H1 (cell line): ENCODE data around the gene SNAI1. TPM values are rescaled to one million over a fixed set of nuclear protein-coding genes. Genes with fewer than 3 reads are reported as not detected.

Source experiments
- CTCF ChIA-PET: fragments of 300-600 bp; sonication (Branson Sonifier 250); formaldehyde crosslinking; loops from one replicate; lab custom pipeline; 2021; ENCODE audit not compliant: partially characterized antibody; lab: Charles Lee
- POLR2A ChIA-PET: fragments of 300-600 bp; sonication (Branson Sonifier 250); formaldehyde crosslinking; loops from one replicate; lab custom pipeline; 2021; ENCODE audit warnings: inconsistent platforms; ENCODE audit not compliant: partially characterized antibody; lab: Charles Lee
- DNase-seq, 2 experiments: peaks; one replicate each; pipeline versions ENCODE4 v3.0.0 to v3.0.0-alpha.2; 2010 to 2022; ENCODE audit warnings: low spot score in 2 of 2, low read depth in 1 of 2, mixed read lengths in 1 of 2
- FAIRE-seq: peaks from 2 replicates; lab custom pipeline; 2011; peaks lifted over from hg19 to GRCh38; lab: Jason Lieb, UNC
- H2AFZ ChIP-seq: 2 replicates; pipeline ENCODE4 v1.8.1; 2012; ENCODE audit warnings: low read length, inconsistent platforms
- H2AK5ac ChIP-seq: 2 replicates; pipeline ENCODE4 v1.6.1; 2013; ENCODE audit warnings: low read depth, low read length
- H2BK120ac ChIP-seq: replicated peaks from 2 replicates; pipeline ENCODE3; 2013; ENCODE audit warnings: low read depth, low read length, inconsistent platforms
- H2BK12ac ChIP-seq: 2 replicates; pipeline ENCODE4 v1.6.1; 2013; ENCODE audit warnings: low read depth, low read length
- H2BK15ac ChIP-seq: 2 replicates; pipeline ENCODE4 v1.6.1; 2013; ENCODE audit warnings: low read length
- H2BK20ac ChIP-seq: 2 replicates; pipeline ENCODE4 v1.6.1; 2013; ENCODE audit warnings: low read length
- H2BK5ac ChIP-seq: 2 replicates; pipeline ENCODE4 v1.6.1; 2013; ENCODE audit warnings: low read depth, low read length
- H3K14ac ChIP-seq: 2 replicates; pipeline ENCODE4 v1.6.1; 2013; ENCODE audit warnings: inconsistent platforms; ENCODE audit not compliant: insufficient read length
- H3K18ac ChIP-seq: 2 replicates; pipeline ENCODE4 v1.6.1; 2013; ENCODE audit warnings: low read length; ENCODE audit errors: extremely low read depth
- H3K23ac ChIP-seq: 2 replicates; pipeline ENCODE4 v1.6.1; 2013; ENCODE audit warnings: inconsistent platforms; ENCODE audit not compliant: insufficient read length
- H3K23me2 ChIP-seq: 2 replicates; pipeline ENCODE4 v1.6.1; 2013; ENCODE audit warnings: low read depth, low read length
- H3K27ac ChIP-seq: 2 replicates; pipeline ENCODE4 v1.6.1; 2011; ENCODE audit warnings: low read depth, low read length, inconsistent platforms
- H3K27me3 ChIP-seq, 4 experiments: replicated peaks in 1 of 4; 1 replicate in 1 of 4; 2 replicates in 3 of 4; pipeline versions ENCODE4 v1.6.1 to v1.8.1; 2011 to 2013; ENCODE audit warnings: low read length in 3 of 4, mild to moderate bottlenecking in 3 of 4, inconsistent platforms in 2 of 4, mixed read lengths in 2 of 4, moderate library complexity in 1 of 4; ENCODE audit not compliant: control insufficient read depth in 3 of 4, insufficient read depth in 3 of 4; ENCODE audit errors: extremely low read depth in 1 of 4
- H3K36me3 ChIP-seq, 4 experiments: 2 replicates each; pipeline versions ENCODE4 v1.6.1 to v1.8.1; 2011 to 2013; ENCODE audit warnings: mild to moderate bottlenecking in 4 of 4, low read length in 3 of 4, moderate library complexity in 2 of 4, control low read depth in 1 of 4, inconsistent platforms in 1 of 4; ENCODE audit not compliant: insufficient read depth in 4 of 4, control insufficient read depth in 2 of 4
- H3K4ac ChIP-seq: replicated peaks from 2 replicates; pipeline ENCODE3; 2013; ENCODE audit warnings: low read length, low read depth, mixed read lengths, inconsistent platforms; ENCODE audit not compliant: insufficient read length
- H3K4me1 ChIP-seq, 4 experiments: replicated peaks in 1 of 4; 1 replicate in 1 of 4; 2 replicates in 3 of 4; pipeline versions ENCODE4 v1.6.1 to v1.8.1; 2011 to 2013; ENCODE audit warnings: low read length in 3 of 4, inconsistent platforms in 2 of 4, mixed read lengths in 1 of 4; ENCODE audit not compliant: insufficient read depth in 4 of 4, control insufficient read depth in 3 of 4
- H3K4me2 ChIP-seq, 2 experiments: 2 replicates each; pipeline versions ENCODE4 v1.6.1 to v1.8.1; 2011 to 2013; ENCODE audit warnings: low read depth in 2 of 2, low read length in 2 of 2, control low read depth in 1 of 2, inconsistent platforms in 1 of 2, mild to moderate bottlenecking in 1 of 2; ENCODE audit not compliant: insufficient read depth in 1 of 2
- H3K4me3 ChIP-seq, 4 experiments: fragments of 200-600, 300-600 bp in 1 of 4; sonication (generic), shearing (Covaris generic), sonication (Bioruptor Twin) in 1 of 4; 2 replicates each; pipeline versions ENCODE4 v1.5.1 to v1.8.1; 2011 to 2016; ENCODE audit warnings: low read length in 4 of 4, low read depth in 3 of 4, control low read depth in 2 of 4, inconsistent platforms in 2 of 4, mild to moderate bottlenecking in 2 of 4, mixed read lengths in 1 of 4, moderate library complexity in 1 of 4; ENCODE audit not compliant: insufficient read depth in 2 of 4; ENCODE audit errors: extremely low read depth in 1 of 4
- H3K56ac ChIP-seq: replicated peaks from 2 replicates; pipeline ENCODE3; 2013; ENCODE audit warnings: low read depth, mild to moderate bottlenecking, mixed read lengths, low read length, inconsistent platforms; ENCODE audit not compliant: insufficient read length
- H3K79me1 ChIP-seq: 2 replicates; pipeline ENCODE4 v1.6.1; 2013; ENCODE audit warnings: low read depth, low read length, control low read depth
- H3K79me2 ChIP-seq, 2 experiments: 2 replicates each; pipeline versions ENCODE4 v1.6.1 to v1.8.1; 2012 to 2013; ENCODE audit warnings: low read length in 2 of 2, mild to moderate bottlenecking in 2 of 2, inconsistent platforms in 1 of 2; ENCODE audit not compliant: insufficient read depth in 2 of 2, control insufficient read depth in 1 of 2
- H3K9ac ChIP-seq, 4 experiments: replicated peaks in 1 of 4; 1 replicate in 1 of 4; 2 replicates in 3 of 4; pipeline versions ENCODE4 v1.6.1 to v1.8.1; 2011 to 2013; ENCODE audit warnings: low read depth in 3 of 4, low read length in 3 of 4, control low read depth in 2 of 4, mild to moderate bottlenecking in 2 of 4, moderate library complexity in 2 of 4, inconsistent platforms in 1 of 4; ENCODE audit errors: extremely low read depth in 1 of 4
- H3K9me3 ChIP-seq, 2 experiments: 2 replicates each; pipeline versions ENCODE4 v1.6.1 to v1.8.1; 2012 to 2013; ENCODE audit warnings: mild to moderate bottlenecking in 2 of 2, moderate library complexity in 2 of 2, control low read depth in 1 of 2, inconsistent platforms in 1 of 2, low read depth in 1 of 2, low read length in 1 of 2, mixed read lengths in 1 of 2; ENCODE audit not compliant: insufficient read depth in 2 of 2
- H4K20me1 ChIP-seq, 2 experiments: replicated peaks in 1 of 2; 2 replicates each; pipeline versions ENCODE3 to v1.8.1; 2011 to 2013; ENCODE audit warnings: inconsistent platforms in 2 of 2, low read length in 2 of 2, mild to moderate bottlenecking in 1 of 2; ENCODE audit not compliant: insufficient read depth in 2 of 2, control insufficient read depth in 1 of 2
- H4K5ac ChIP-seq: 2 replicates; pipeline ENCODE4 v1.6.1; 2013; ENCODE audit warnings: low read length, low read depth, mixed read lengths, inconsistent platforms; ENCODE audit not compliant: insufficient read length
- H4K8ac ChIP-seq: 2 replicates; pipeline ENCODE4 v1.8.0; 2013; ENCODE audit warnings: mild to moderate bottlenecking, moderate library complexity, low read length, inconsistent platforms; ENCODE audit not compliant: insufficient read depth; ENCODE audit errors: extremely low read depth
- H4K91ac ChIP-seq: replicated peaks from 2 replicates; pipeline ENCODE3; 2013; ENCODE audit warnings: low read length, mixed read lengths, inconsistent platforms; ENCODE audit not compliant: insufficient read length
- ASH2L ChIP-seq: fragments of 200-600, 300-600 bp; sonication (generic); IDR thresholded peaks from one replicate; pipeline ENCODE4 v1.7.1; 2017; ENCODE audit warnings: low read length
- CBX5 ChIP-seq: fragments of 300-800, 300-1000 bp; sonication (generic); IDR thresholded peaks from 2 replicates; pipeline ENCODE4 v1.7.1; 2016; ENCODE audit warnings: antibody characterized with exemption, low read length, low read depth
- EZH2 ChIP-seq: fragments of 200-600 bp; sonication (generic); IDR thresholded peaks from 2 replicates; pipeline ENCODE4 v1.7.1; 2012; ENCODE audit warnings: low read depth, mild to moderate bottlenecking, moderate library complexity, low read length, inconsistent platforms; ENCODE audit not compliant: severe bottlenecking
- NRF1 ChIP-seq: IDR thresholded peaks from 2 replicates; pipeline ENCODE4 v1.6.1; 2011; ENCODE audit warnings: mild to moderate bottlenecking, low read depth, low read length, improper control_type of control experiment
- POLR2A ChIP-seq, 2 experiments: IDR thresholded peaks; 1 replicate in 1 of 2; 2 replicates in 1 of 2; pipeline ENCODE4 v1.6.1; 2011; ENCODE audit warnings: low read depth in 2 of 2, low read length in 2 of 2, mild to moderate bottlenecking in 2 of 2; ENCODE audit errors: control extremely low read depth in 1 of 2
- POLR2AphosphoS5 ChIP-seq: IDR thresholded peaks from 2 replicates; pipeline ENCODE4 v1.6.1; 2011; ENCODE audit warnings: low read depth, low read length
- POU5F1 ChIP-seq: IDR thresholded peaks from 2 replicates; pipeline ENCODE4 v1.6.1; 2011; ENCODE audit warnings: low read depth, mild to moderate bottlenecking, low read length, moderate library complexity
- SAP30 ChIP-seq: fragments of 300-600 bp; sonication (generic); IDR thresholded peaks from 2 replicates; pipeline ENCODE4 v1.7.1; 2012; ENCODE audit warnings: low read length, moderate library complexity, mild to moderate bottlenecking, inconsistent platforms; ENCODE audit not compliant: insufficient read depth, insufficient replicate concordance
- SP1 ChIP-seq: IDR thresholded peaks from 2 replicates; pipeline ENCODE4 v1.6.1; 2011; ENCODE audit warnings: low read depth, low read length
- SP4 ChIP-seq: IDR thresholded peaks from 2 replicates; pipeline ENCODE4 v1.6.1; 2012; ENCODE audit warnings: low read length, inconsistent platforms
- SRF ChIP-seq: IDR thresholded peaks from 2 replicates; pipeline ENCODE4 v1.6.1; 2011; ENCODE audit warnings: mild to moderate bottlenecking, low read depth, low read length, moderate library complexity
- SUZ12 ChIP-seq: fragments of 200-600 bp; sonication (generic); IDR thresholded peaks from 2 replicates; pipeline ENCODE4 v1.6.1; 2012; ENCODE audit warnings: mild to moderate bottlenecking, inconsistent platforms, low read length, moderate library complexity, mixed read lengths
- TAF7 ChIP-seq: optimal IDR thresholded peaks from 2 replicates; pipeline ENCODE3; 2011; ENCODE audit warnings: low read depth, mild to moderate bottlenecking, inconsistent platforms, low read length, moderate library complexity, borderline replicate concordance
- YY1 ChIP-seq: IDR thresholded peaks from 2 replicates; pipeline ENCODE4 v1.6.1; 2011; ENCODE audit warnings: low read depth, mild to moderate bottlenecking, low read length
- ZNF274 ChIP-seq: IDR thresholded peaks from 2 replicates; pipeline ENCODE4 v1.7.0; 2012; ENCODE audit warnings: low read length, borderline replicate concordance; ENCODE audit errors: extremely low read depth
- WGBS, 2 experiments: shearing (Covaris generic) in 1 of 2; methylation state at CpG; one replicate each; pipeline versions ENCODE4 v1.1.6 to v1.1.7; 2013 to 2015; ENCODE audit warnings: low lambda C conversion rate in 2 of 2, mixed read lengths in 2 of 2, inconsistent platforms in 1 of 2, low coverage in 1 of 2, missing lambda C conversion rate in 1 of 2; ENCODE audit not compliant: insufficient replicate concordance in 2 of 2, insufficient coverage in 1 of 2, insufficient read length in 1 of 2; ENCODE audit errors: extremely low coverage in 1 of 2, missing lambda C conversion rate in 1 of 2; 5-methylcytosine and 5-hydroxymethylcytosine counted together
- polyA plus RNA-seq, 7 experiments: library from polyadenylated mRNA; depleted of rRNA in 3 of 7; stranded (reverse) in 5 of 7; unstranded in 2 of 7; fragments of >200 nt in 5 of 7; fragments of 200-250 nt in 2 of 7; gene quantifications; 1 replicate in 5 of 7; 2 replicates in 1 of 7; 4 replicates in 1 of 7; pipeline versions ENCODE4 v1.2.1 to v1.2.3, GENCODE V29; 2011 to 2013; ENCODE audit warnings: missing spikeins in 2 of 7, mixed read lengths in 2 of 7
- total RNA-seq: library from RNA; stranded (reverse); fragmentation: NEBNext Ultra II Directional; extraction: Animal tissue kit (Norgen Biotek cat#: 25700); gene quantifications from 2 replicates; pipeline ENCODE4 v1.2.1, GENCODE V29; 2021

SNAI1 gene
- total and polyA plus RNA-seq, 2 of the 8 experiments (the other 6 are each of a cell fraction or from before 2014, with no cell fraction given), result 6.5 to 8.0 TPM

DNA sequence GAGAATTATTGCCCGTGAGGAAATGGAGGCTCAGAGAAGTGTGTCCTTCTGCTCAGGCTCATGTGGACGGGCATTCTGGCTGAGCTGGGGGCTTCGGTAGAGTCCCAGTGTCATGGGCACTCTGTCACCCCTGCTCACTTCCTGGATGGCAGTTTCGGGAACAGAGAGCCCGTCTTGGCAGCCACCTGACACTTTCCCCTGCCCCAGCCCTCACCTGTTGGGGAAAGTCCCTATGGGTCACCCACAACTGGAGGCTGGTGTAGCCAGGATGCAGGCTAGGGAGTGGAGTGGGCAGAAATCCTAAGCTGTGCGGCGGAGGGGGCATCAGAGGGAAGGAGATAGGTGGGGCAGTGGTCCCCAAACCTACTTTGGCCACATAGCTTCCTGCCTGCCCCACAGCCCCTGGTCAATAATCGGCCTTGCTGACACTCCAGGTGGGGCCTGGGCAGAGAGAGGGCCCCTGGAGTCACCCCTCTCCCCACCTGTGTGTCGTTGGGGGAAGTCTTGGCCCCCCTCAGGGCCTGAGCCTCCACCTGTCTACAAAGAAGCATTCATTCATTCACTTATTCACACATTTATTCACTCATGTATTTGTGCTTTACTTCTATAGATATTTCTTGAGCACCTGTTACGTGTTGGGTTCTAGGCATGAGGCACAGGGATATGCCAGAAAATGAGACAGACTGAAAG is 40.5 kb downstream of the SNAI1 start:
- no peak overlapping the region for H3K9ac ChIP-seq
- no peaks in the 10 kb centered on the region for H3K9me3 ChIP-seq
- no peak overlapping the region for H3K23ac ChIP-seq
- no peak overlapping the region for H3K4me2 ChIP-seq
- POLR2A ChIA-PET, result interaction anchor here (0.8 to 1.4 kb wide), 3 partner anchors 9 to 40 kb away, joined by 3 to 5 read pairs (median 3); no protein-coding TSS in a partner anchor
- no peaks in the 10 kb centered on the region for H3K79me2 ChIP-seq
- H3K18ac ChIP-seq, result no peak overlapping the region
- peak overlapping the region; percentile 46 for H4K8ac ChIP-seq
- H3K4ac ChIP-seq, result no peak overlapping the region
- H2BK5ac ChIP-seq, result no peak overlapping the region
- H2AFZ ChIP-seq, result no peak overlapping the region
- no peaks in the 10 kb centered on the region for H4K20me1 ChIP-seq
- H3K23me2 ChIP-seq, result no peaks in the 10 kb centered on the region
- no peak overlapping the region for H2BK15ac ChIP-seq
- H2BK120ac ChIP-seq, result no peak overlapping the region
- H4K91ac ChIP-seq, result no peak overlapping the region
- H2BK12ac ChIP-seq, result no peak overlapping the region
- no peak overlapping the region for H3K14ac ChIP-seq
- H3K56ac ChIP-seq, result no peak overlapping the region
- H3K79me1 ChIP-seq, result no peaks in the 10 kb centered on the region
- no peak overlapping the region for H2BK20ac ChIP-seq
- DNase-seq, result no peak
- no peak overlapping the region for H2AK5ac ChIP-seq
- H3K36me3 ChIP-seq, result no peaks in the 10 kb centered on the region
- no peaks in the 10 kb centered on the region for H3K4me1 ChIP-seq
- H3K4me3 ChIP-seq, result no peak overlapping the region
- CTCF ChIA-PET, result interaction anchor here (1.1 to 2.0 kb wide), 2 partner anchors 48 to 62 kb away, joined by 3 to 9 read pairs; no protein-coding TSS in a partner anchor
- no peak overlapping the region for H4K5ac ChIP-seq
- no peak overlapping the region for H3K27ac ChIP-seq
- H3K27me3 ChIP-seq, result no peaks in the 10 kb centered on the region
- no peak for FAIRE-seq
- 82% methylated on average over 10 of the region's 10 CpGs; no CpG with 5 or more reads in 1 of the 2 experiments for WGBS, 2 experiments
- no peak for TF ChIP-seq ZNF274
- no peak for TF ChIP-seq SAP30
- no peak for TF ChIP-seq SP1
- TF ChIP-seq POLR2AphosphoS5, result no peak
- no peak for TF ChIP-seq POU5F1
- TF ChIP-seq TAF7, result no peak
- no peak for TF ChIP-seq POLR2A (IDR thresholded peaks at IDR 0.05; ENCODE audit: control extremely low read depth in 1 of 2, low read depth in 2 of 2, low read length in 2 of 2)
- no peak for TF ChIP-seq NRF1
- TF ChIP-seq SRF, result no peak
- no peak for TF ChIP-seq SP4
- TF ChIP-seq YY1, result no peak
- no peak for TF ChIP-seq ASH2L
- no peak for TF ChIP-seq EZH2
- no peak for TF ChIP-seq SUZ12
- no peak for TF ChIP-seq CBX5
